COLO829 (cell line): ENCODE results near the gene PNLIPRP2.

Experiments used
- DNase-seq: peaks from one replicate; pipeline ENCODE4 v3.0.0; 2012; ENCODE audit warnings: low spot score

PNLIPRP2 gene

GRCh38 chr10:116683821-116684220 is 63.1 kb downstream of the PNLIPRP2 start:
- DNase-seq, result no peak

GRCh38 chr10:116684781-116685180 is 64.0 kb downstream of the PNLIPRP2 start:
- DNase-seq, result no peak

GRCh38 chr10:116685807-116686206 is 65.1 kb downstream of the PNLIPRP2 start:
- DNase-seq, result no peak

- DNase-seq, result no peak
Observed at GRCh38 chr10:116686632-116687031, 65.9 kb downstream of the PNLIPRP2 start.

GRCh38 chr10:116687633-116688032 is 66.9 kb downstream of the PNLIPRP2 start:
- DNase-seq, result no peak

GRCh38 chr10:116688241-116688711 is 67.5 kb downstream of the PNLIPRP2 start:
- no peak for DNase-seq

- no peak for DNase-seq
Observed at GRCh38 chr10:116688741-116689495, 68.2 kb downstream of the PNLIPRP2 start.

GRCh38 chr10:116689744-116690143 is 69.0 kb downstream of the PNLIPRP2 start:
- no peak for DNase-seq

GRCh38 chr10:116690356-116691322 is 69.9 kb downstream of the PNLIPRP2 start:
- no peak for DNase-seq

GRCh38 chr10:116691635-116692034 is 70.9 kb downstream of the PNLIPRP2 start:
- no peak for DNase-seq

GRCh38 chr10:116692225-116692624 is 71.5 kb downstream of the PNLIPRP2 start:
- no peak for DNase-seq

GRCh38 chr10:116694243-116694926 is 73.6 kb downstream of the PNLIPRP2 start:
- DNase-seq, result no peak
